IMR-90 (cell line): ENCODE measurements around the gene USF1. TPM values are rescaled to one million over a fixed set of nuclear protein-coding genes. Genes with fewer than 3 reads are reported as not detected.

Experiments used
- ATAC-seq: fragments of 200-7000 bp; cut with Tn5 transposase; 2 replicates; pipeline ENCODE4 v1.9.1; 2020; ENCODE audit warnings: low read depth, mild to moderate bottlenecking, moderate library complexity
- BruUV-seq: library from RNA; stranded (reverse); fragments of 400-500 nt; replicated peaks from 2 replicates; lab custom pipeline; 2021; lab: Mats Ljungman, UMichigan
- CTCF ChIA-PET: fragments of 300-600 bp; formaldehyde crosslinking; extraction: SDS; loops from one replicate; lab custom pipeline; 2021; ENCODE audit warnings: antibody characterized with exemption; lab: Yijun Ruan, JAX
- POLR2A ChIA-PET: fragments of 300-600 bp; sonication (Branson Sonifier 250); formaldehyde crosslinking; loops from one replicate; lab custom pipeline; 2022; ENCODE audit warnings: antibody characterized with exemption; ENCODE audit not compliant: unreplicated experiment; lab: Charles Lee
- DNase-seq: peaks from one replicate; pipeline ENCODE4 v3.0.0; 2013
- H2AFZ ChIP-seq: replicated peaks from 2 replicates; pipeline ENCODE3; 2013; ENCODE audit warnings: low read length, mild to moderate bottlenecking; ENCODE audit not compliant: poor library complexity
- H2AK5ac ChIP-seq: 2 replicates; pipeline ENCODE4 v1.6.1; 2013; ENCODE audit warnings: low read depth, low read length, inconsistent platforms
- H2AK9ac ChIP-seq: replicated peaks from 2 replicates; pipeline ENCODE3; 2013; ENCODE audit warnings: mild to moderate bottlenecking, low read depth, low read length, moderate library complexity; ENCODE audit not compliant: poor library complexity
- H2BK120ac ChIP-seq: 2 replicates; pipeline ENCODE4 v1.6.1; 2013; ENCODE audit warnings: low read depth, low read length, inconsistent platforms
- H2BK15ac ChIP-seq: 3 replicates; pipeline ENCODE4 v1.6.1; 2013; ENCODE audit warnings: low read depth, low read length, inconsistent platforms
- H2BK20ac ChIP-seq: 2 replicates; pipeline ENCODE4 v1.6.1; 2013; ENCODE audit warnings: low read depth, mild to moderate bottlenecking, inconsistent platforms, low read length, moderate library complexity
- H2BK5ac ChIP-seq: 2 replicates; pipeline ENCODE4 v1.6.1; 2013; ENCODE audit warnings: mild to moderate bottlenecking, low read depth, low read length, inconsistent platforms; ENCODE audit not compliant: poor library complexity, severe bottlenecking
- H3K14ac ChIP-seq: replicated peaks from 2 replicates; pipeline ENCODE4 v1.6.1; 2013; ENCODE audit warnings: low read depth, low read length, inconsistent platforms
- H3K18ac ChIP-seq: 2 replicates; pipeline ENCODE4 v1.6.1; 2013; ENCODE audit warnings: low read depth, low read length, control low read depth
- H3K23ac ChIP-seq: 2 replicates; pipeline ENCODE4 v1.6.1; 2013; ENCODE audit warnings: low read depth, low read length, inconsistent platforms
- H3K27ac ChIP-seq: 2 replicates; pipeline ENCODE4 v1.5.1; 2013; ENCODE audit warnings: mild to moderate bottlenecking, control low read depth, low read length; ENCODE audit not compliant: insufficient read depth
- H3K27me3 ChIP-seq: 2 replicates; pipeline ENCODE4 v1.6.1; 2013; ENCODE audit warnings: low read length; ENCODE audit not compliant: control insufficient read depth, insufficient read depth
- H3K36me3 ChIP-seq: 2 replicates; pipeline ENCODE4 v1.6.1; 2013; ENCODE audit warnings: low read length, mixed read lengths; ENCODE audit not compliant: control insufficient read depth, insufficient read depth
- H3K4ac ChIP-seq: 2 replicates; pipeline ENCODE4 v1.6.1; 2013; ENCODE audit warnings: low read depth, low read length, inconsistent platforms
- H3K4me1 ChIP-seq: 2 replicates; pipeline ENCODE4 v1.6.1; 2013; ENCODE audit warnings: low read length, mixed read lengths; ENCODE audit not compliant: control insufficient read depth, insufficient read depth
- H3K4me2 ChIP-seq: 2 replicates; pipeline ENCODE4 v1.6.1; 2013; ENCODE audit warnings: low read depth, mild to moderate bottlenecking, control low read depth, low read length, moderate library complexity
- H3K4me3 ChIP-seq: 2 replicates; pipeline ENCODE4 v1.5.1; 2013; ENCODE audit warnings: low read depth, mild to moderate bottlenecking, control low read depth, low read length, moderate library complexity; ENCODE audit not compliant: insufficient read depth
- H3K56ac ChIP-seq: 2 replicates; pipeline ENCODE4 v1.6.1; 2013; ENCODE audit warnings: low read length, inconsistent platforms; ENCODE audit not compliant: insufficient read depth; ENCODE audit errors: extremely low read depth
- H3K79me1 ChIP-seq, 2 experiments: 2 replicates each; pipeline ENCODE4 v1.6.1; 2013; ENCODE audit warnings: low read length in 2 of 2, inconsistent platforms in 1 of 2, low read depth in 1 of 2
- H3K9ac ChIP-seq: 2 replicates; pipeline ENCODE4 v1.6.1; 2013; ENCODE audit warnings: low read depth, low read length, control low read depth
- H3K9me1 ChIP-seq: 2 replicates; pipeline ENCODE4 v1.6.1; 2013; ENCODE audit warnings: low read length, inconsistent platforms; ENCODE audit not compliant: insufficient read depth
- H3K9me3 ChIP-seq: 2 replicates; pipeline ENCODE4 v1.6.1; 2013; ENCODE audit warnings: low read length; ENCODE audit not compliant: control insufficient read depth, insufficient read depth
- H4K20me1 ChIP-seq: 2 replicates; pipeline ENCODE4 v1.6.1; 2013; ENCODE audit warnings: low read length, inconsistent platforms; ENCODE audit not compliant: insufficient read depth
- H4K5ac ChIP-seq: 2 replicates; pipeline ENCODE4 v1.6.1; 2013; ENCODE audit warnings: mild to moderate bottlenecking, low read depth, low read length, control low read depth
- H4K8ac ChIP-seq, 2 experiments: 2 replicates each; pipeline ENCODE4 v1.6.1; 2013; ENCODE audit warnings: low read depth in 2 of 2, low read length in 2 of 2, control low read depth in 1 of 2, inconsistent platforms in 1 of 2
- H4K91ac ChIP-seq: 2 replicates; pipeline ENCODE4 v1.6.1; 2013; ENCODE audit warnings: low read depth, low read length, inconsistent platforms; ENCODE audit not compliant: insufficient read depth
- CEBPB ChIP-seq: IDR thresholded peaks from 2 replicates; pipeline ENCODE4 v1.6.1; 2012; ENCODE audit warnings: low read depth, low read length, improper control_type of control experiment
- CHD1 ChIP-seq: IDR thresholded peaks from 2 replicates; pipeline ENCODE4 v1.6.1; 2012; ENCODE audit warnings: low read depth, low read length, improper control_type of control experiment
- CTCF ChIP-seq: conservative IDR thresholded peaks from 2 replicates; pipeline ENCODE4 v1.5.1; 2012; ENCODE audit warnings: mild to moderate bottlenecking, low read depth, low read length, improper control_type of control experiment
- FOS ChIP-seq: fragments of 150-350 bp; IDR thresholded peaks from 2 replicates; pipeline ENCODE4 v1.6.1; 2016; ENCODE audit warnings: low read depth, low read length
- MAFK ChIP-seq: IDR thresholded peaks from 2 replicates; pipeline ENCODE4 v1.6.1; 2012; ENCODE audit warnings: low read depth, low read length, improper control_type of control experiment
- MAZ ChIP-seq: IDR thresholded peaks from 2 replicates; pipeline ENCODE4 v1.6.1; 2012; ENCODE audit warnings: low read depth, mild to moderate bottlenecking, low read length, improper control_type of control experiment, moderate library complexity, borderline replicate concordance
- MXI1 ChIP-seq: IDR thresholded peaks from 2 replicates; pipeline ENCODE4 v1.6.1; 2012; ENCODE audit warnings: low read depth, mild to moderate bottlenecking, low read length, moderate library complexity, borderline replicate concordance
- NFE2L2 ChIP-seq: fragments of 150-350 bp; IDR thresholded peaks from 2 replicates; pipeline ENCODE4 v1.6.1; 2016; ENCODE audit warnings: low read depth, mild to moderate bottlenecking, low read length
- POLR2A ChIP-seq: IDR thresholded peaks from 2 replicates; pipeline ENCODE4 v1.6.1; 2012; ENCODE audit warnings: mild to moderate bottlenecking, low read depth, low read length
- RAD21 ChIP-seq: IDR thresholded peaks from 2 replicates; pipeline ENCODE4 v1.6.1; 2012; ENCODE audit warnings: low read length, improper control_type of control experiment
- RCOR1 ChIP-seq: IDR thresholded peaks from 2 replicates; pipeline ENCODE4 v1.6.1; 2012; ENCODE audit warnings: mild to moderate bottlenecking, low read length, improper control_type of control experiment; ENCODE audit not compliant: insufficient replicate concordance
- RFX5 ChIP-seq: IDR thresholded peaks from 2 replicates; pipeline ENCODE4 v1.8.0; 2012; ENCODE audit warnings: low read depth, mild to moderate bottlenecking, low read length, moderate library complexity
- SMC3 ChIP-seq: fragments of 150-350 bp; IDR thresholded peaks from 2 replicates; pipeline ENCODE4 v1.6.1; 2016; ENCODE audit warnings: low read depth, mild to moderate bottlenecking, antibody characterized with exemption, low read length, moderate library complexity
- WGBS, 2 experiments: methylation state at CpG; one replicate each; pipeline versions ENCODE4 v1.1.5 to v1.1.7; 2013; ENCODE audit warnings: missing lambda C conversion rate in 2 of 2; ENCODE audit not compliant: insufficient read length in 1 of 2; ENCODE audit errors: extremely low coverage in 2 of 2; 5-methylcytosine and 5-hydroxymethylcytosine counted together
- dilution Hi-C: fragments of 300-500 bp; cut with HindIII; formaldehyde crosslinking; loops from one replicate; pipeline ENCODE4 v1.14.3; 2018; ENCODE audit warnings: low sequenced_read_pairs; ENCODE audit not compliant: unreplicated experiment
- in situ Hi-C: fragments of 300-500 bp; cut with MboI; formaldehyde crosslinking; loops from 3 replicates; pipeline ENCODE4 v1.14.3; 2019; ENCODE audit warnings: low sequenced_read_pairs, inconsistent platforms, mixed read lengths
- intact Hi-C: fragments of 100-400 bp; cut with micrococcal nuclease; formaldehyde crosslinking; loops from 2 replicates; pipeline ENCODE4 v1.10.0; 2022
- polyA plus RNA-seq, 3 experiments: library from polyadenylated mRNA; depleted of rRNA; stranded (reverse); fragments of >200 nt; gene quantifications; 2 replicates each; pipeline ENCODE4 v1.2.3, GENCODE V29; 2012; ENCODE audit warnings: low replicate concordance in 1 of 3
- total RNA-seq: library from RNA; depleted of rRNA; stranded (reverse); fragments of >200 nt; gene quantifications from 2 replicates; pipeline ENCODE4 v1.2.3, GENCODE V29; 2012
- TF ChIP-seq, protein P1 (sequence below): fragments of 150-350 bp; IDR thresholded peaks from 2 replicates; pipeline ENCODE4 v1.6.1; 2017; ENCODE audit warnings: mild to moderate bottlenecking, antibody characterized with exemption, low read length, low read depth
- TF ChIP-seq, protein P2 (sequence below): fragments of 150-350 bp; IDR thresholded peaks from 2 replicates; pipeline ENCODE4 v1.6.1; 2016; ENCODE audit warnings: low read depth, mild to moderate bottlenecking, low read length, moderate library complexity, borderline replicate concordance

USF1 gene
- total and polyA plus RNA-seq, 2 of the 4 experiments (the other 2 are of a cell fraction), result 37.1 to 78.9 TPM

DNA sequence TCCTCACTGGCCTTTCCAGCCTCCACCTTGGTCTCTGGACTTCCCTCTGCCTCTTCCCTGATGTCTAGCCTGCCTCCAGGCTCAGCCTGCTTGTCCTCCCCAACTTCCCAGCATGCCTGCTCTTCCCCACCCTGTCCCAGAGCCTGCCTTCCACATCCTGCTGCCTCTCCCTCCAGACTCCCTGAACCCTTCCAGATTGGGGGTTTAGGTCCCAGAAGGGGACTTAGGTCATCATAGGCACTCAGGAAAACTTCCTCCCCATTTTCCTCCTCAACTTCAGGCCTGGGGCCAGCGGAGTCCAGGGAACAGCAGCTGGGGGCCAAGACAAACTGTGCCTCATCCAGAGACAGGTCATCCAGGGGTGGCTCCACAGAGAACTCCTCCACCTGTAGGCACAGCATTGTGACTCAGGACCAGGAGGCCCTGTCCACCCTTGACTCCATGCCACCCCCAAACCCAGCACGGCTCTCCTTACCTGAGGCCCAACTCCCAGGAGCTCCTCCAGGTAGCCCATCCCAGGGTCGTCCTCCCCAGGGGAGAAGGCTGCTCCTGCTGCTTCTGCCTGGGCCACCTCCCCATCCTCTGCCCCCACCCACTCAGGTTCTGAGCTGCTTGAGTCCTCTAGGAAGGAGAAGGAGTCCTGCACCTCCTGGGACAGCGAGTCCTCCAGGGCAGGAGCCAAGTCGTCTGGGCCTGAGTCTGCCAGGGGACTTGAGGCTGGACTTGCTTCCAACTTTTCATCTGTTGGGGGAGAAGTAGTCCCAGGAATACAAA, 3.4 kb upstream of the USF1 start:
- Histone ChIP-seq H2BK15ac (no peak overlapping the region), H3K23ac (no peak overlapping the region), H3K14ac (no peak overlapping the region), H3K4ac (no peak overlapping the region), H4K5ac (no peak overlapping the region), H2BK20ac (no peak overlapping the region), H4K20me1 (no peaks in the 10 kb centered on the region), H3K4me2 (no peak overlapping the region), H2BK5ac (no peak overlapping the region), H3K27me3 (no peaks in the 10 kb centered on the region), H3K36me3 (no peaks in the 10 kb centered on the region), H3K4me3 (no peak overlapping the region), H4K91ac (no peak overlapping the region), H3K27ac (no peak overlapping the region), H3K18ac (no peak overlapping the region), H2BK120ac (no peak overlapping the region), H4K8ac (no peak overlapping the region), H3K79me1 (peaks cover 8 to 15% of the 10 kb centered on the region in 2 experiments; a peak in 3 of 4 replicates), H3K9me3 (no peaks in the 10 kb centered on the region), H2AK9ac (no peak overlapping the region), H2AFZ (no peak overlapping the region), H3K4me1 (no peaks in the 10 kb centered on the region; the same call in 1 of the 2 replicates), H3K9ac (no peak overlapping the region), H3K9me1 (no peaks in the 10 kb centered on the region), H3K56ac (no peak overlapping the region), H2AK5ac (no peak overlapping the region)
- no peak for TF ChIP-seq POLR2A
- TF ChIP-seq NFE2L2, result no peak
- no peak for TF ChIP-seq RFX5
- no peak for TF ChIP-seq RAD21
- TF ChIP-seq MXI1, result no peak
- no peak for TF ChIP-seq RCOR1
- no peak for TF ChIP-seq MAFK
- TF ChIP-seq, protein P1, sequence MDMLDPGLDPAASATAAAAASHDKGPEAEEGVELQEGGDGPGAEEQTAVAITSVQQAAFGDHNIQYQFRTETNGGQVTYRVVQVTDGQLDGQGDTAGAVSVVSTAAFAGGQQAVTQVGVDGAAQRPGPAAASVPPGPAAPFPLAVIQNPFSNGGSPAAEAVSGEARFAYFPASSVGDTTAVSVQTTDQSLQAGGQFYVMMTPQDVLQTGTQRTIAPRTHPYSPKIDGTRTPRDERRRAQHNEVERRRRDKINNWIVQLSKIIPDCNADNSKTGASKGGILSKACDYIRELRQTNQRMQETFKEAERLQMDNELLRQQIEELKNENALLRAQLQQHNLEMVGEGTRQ, result no peak
- no peak for TF ChIP-seq FOS
- TF ChIP-seq CEBPB, result no peak
- TF ChIP-seq CTCF, result no peak
- no peak for TF ChIP-seq SMC3
- no peak for TF ChIP-seq CHD1
- no peak for TF ChIP-seq MAZ
- TF ChIP-seq, protein P2, sequence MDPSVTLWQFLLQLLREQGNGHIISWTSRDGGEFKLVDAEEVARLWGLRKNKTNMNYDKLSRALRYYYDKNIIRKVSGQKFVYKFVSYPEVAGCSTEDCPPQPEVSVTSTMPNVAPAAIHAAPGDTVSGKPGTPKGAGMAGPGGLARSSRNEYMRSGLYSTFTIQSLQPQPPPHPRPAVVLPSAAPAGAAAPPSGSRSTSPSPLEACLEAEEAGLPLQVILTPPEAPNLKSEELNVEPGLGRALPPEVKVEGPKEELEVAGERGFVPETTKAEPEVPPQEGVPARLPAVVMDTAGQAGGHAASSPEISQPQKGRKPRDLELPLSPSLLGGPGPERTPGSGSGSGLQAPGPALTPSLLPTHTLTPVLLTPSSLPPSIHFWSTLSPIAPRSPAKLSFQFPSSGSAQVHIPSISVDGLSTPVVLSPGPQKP, result no peak
- ChIA-PET CTCF (no interaction called here), POLR2A (no interaction called here)
- DNase-seq, result no peak
- BruUV-seq, result no TSS peak
- intact Hi-C loops (loop anchor here (5.0 kb wide), 1 partner anchor 33 kb away; no protein-coding TSS in a partner anchor), dilution Hi-C loops (no loop called here), in situ Hi-C loops (loop anchor here (5.0 kb wide), 1 partner anchor 52 kb away; no protein-coding TSS in a partner anchor)
- WGBS, 2 experiments, result 100% methylated on average over 1 of the region's 5 CpGs; no CpG with 5 or more reads in 1 of the 2 experiments
- ATAC-seq, result no peak
